Panc1 (cell line): ENCODE results near the gene ACOT13.

Experiments
- CTCF ChIP-seq: fragments of 450-650 bp; IDR thresholded peaks from 2 replicates; pipeline ENCODE4 v1.5.1; 2017; ENCODE audit warnings: mild to moderate bottlenecking
- POLR2AphosphoS5 ChIP-seq: IDR thresholded peaks from 2 replicates; pipeline ENCODE4 v1.6.1; 2012; ENCODE audit warnings: mild to moderate bottlenecking, low read depth, low read length, moderate library complexity
- REST ChIP-seq, 2 experiments: IDR thresholded peaks; 2 replicates each; pipeline ENCODE4 v1.6.1; 2011 to 2012; ENCODE audit warnings: low read depth in 2 of 2, control low read depth in 1 of 2, low read length in 1 of 2, mild to moderate bottlenecking in 1 of 2, moderate library complexity in 1 of 2; ENCODE audit not compliant: insufficient read depth in 1 of 2
- SIN3A ChIP-seq: IDR thresholded peaks from 2 replicates; pipeline ENCODE4 v1.6.1; 2012; ENCODE audit warnings: low read depth, mild to moderate bottlenecking, low read length, moderate library complexity, borderline replicate concordance; ENCODE audit not compliant: insufficient read depth
- TCF7L2 ChIP-seq: IDR thresholded peaks from 2 replicates; pipeline ENCODE4 v1.6.1; 2011; ENCODE audit warnings: mild to moderate bottlenecking, low read depth, low read length, inconsistent platforms

- no peak for TF ChIP-seq POLR2AphosphoS5
- TF ChIP-seq CTCF: no peak
- no peak for TF ChIP-seq TCF7L2
- TF ChIP-seq REST (IDR thresholded peaks at IDR 0.05; ENCODE audit: insufficient read depth in 1 of 2, low read depth in 2 of 2, low read length in 1 of 2): no peak
- TF ChIP-seq SIN3A: no peak
Measured at GRCh38 chr6:24752503-24752902, 85.6 kb downstream of the ACOT13 start.
